Measurements from ENCODE around the gene KCNE5. TPM values are rescaled to one million over a fixed set of nuclear protein-coding genes. Genes with fewer than 3 reads are reported as not detected.

Gene KCNE5
- total and polyA plus RNA-seq, 9 of the 15 experiments (the other 6 are each of a cell fraction or from before 2014, with no cell fraction given) = 0.08 to 0.38 (median 0.21) TPM; not detected in 1

GRCh38 chrX:109600237-109600651, 24.7 kb downstream of the KCNE5 start:
- DNase-seq (ENCODE audit: extremely low read depth in 1 of 4, low spot score in 3 of 4) (no peak), ATAC-seq (peak; percentile 31; the same call in 1 of the 3 replicates), FAIRE-seq (no peak)
- Histone ChIP-seq H3K79me2 (ENCODE audit: control insufficient read depth, insufficient read depth, low read length) (no peaks in the 10 kb centered on the region), H3K4me3 (no peak overlapping the region), H2AFZ (ENCODE audit: low read depth, low read length) (no peak overlapping the region), H3K27me3 (ENCODE audit: control insufficient read depth in 2 of 2, insufficient read depth in 2 of 2, low read length in 2 of 2) (peaks cover 0 to 16% of the 10 kb centered on the region in 2 experiments; a peak in 2 of 5 replicates), H3K9me1 (ENCODE audit: control insufficient read depth, insufficient read depth, low read length) (no peaks in the 10 kb centered on the region), H3K4me2 (ENCODE audit: insufficient read depth, low read length) (no peak overlapping the region), H3K9me3 (replicated peaks; ENCODE audit: control insufficient read depth, insufficient read depth, low read depth, low read length) (no peaks in the 10 kb centered on the region), H3K4me1 (replicated peaks in 1 of 2; ENCODE audit: control insufficient read depth in 2 of 2, insufficient read depth in 2 of 2, low read length in 2 of 2) (peaks cover 0 to 4% of the 10 kb centered on the region in 2 experiments; a peak in 1 of 5 replicates), H3K36me3 (ENCODE audit: control insufficient read depth, insufficient read depth, low read length) (no peaks in the 10 kb centered on the region), H4K20me1 (replicated peaks; ENCODE audit: control insufficient read depth, insufficient read depth, low read length) (no peaks in the 10 kb centered on the region), H3K27ac (ENCODE audit: extremely low read depth, low read depth, low read length) (no peak overlapping the region), H3K9ac (ENCODE audit: insufficient read depth in 1 of 2, low read depth in 2 of 2, low read length in 2 of 2) (no peak overlapping the region)
- POLR2A ChIA-PET = interaction anchor here (0.8 kb wide), 1 partner anchor 60 kb away, joined by 3 read pairs; no protein-coding TSS in a partner anchor
- intact Hi-C loops (cut with micrococcal nuclease) (no loop called here), in situ Hi-C loops (cut with MboI) (no loop called here)
- CTCF ChIA-PET (ENCODE audit: low intra/inter-chr PET ratio) = no interaction called here
- WGBS (ENCODE audit: insufficient coverage, low coverage, missing lambda C conversion rate) = 0% methylated on average over 15 of the region's 16 CpGs
- BruUV-seq (replicated peaks) = no TSS peak
- TF ChIP-seq ZNF197 (CRISPR knock-in tag; IDR thresholded peaks at IDR 0.05; ENCODE audit: low read depth) (no peak), PATZ1 (CRISPR knock-in tag; IDR thresholded peaks at IDR 0.05; ENCODE audit: borderline replicate concordance) (no peak), HINFP (tag; conservative IDR thresholded peaks at IDR 0.05; ENCODE audit: low read depth) (no peak), VEZF1 (CRISPR knock-in tag; IDR thresholded peaks at IDR 0.05) (no peak), TFE3 (CRISPR knock-in tag; IDR thresholded peaks at IDR 0.05) (no peak), SMAD1 (IDR thresholded peaks at IDR 0.05; ENCODE audit: low read depth, low read length, partially characterized antibody) (no peak), ZHX1 (conservative IDR thresholded peaks at IDR 0.05; ENCODE audit: low read length) (no peak), ATF6 (CRISPR knock-in tag; IDR thresholded peaks at IDR 0.05) (no peak), PRPF4 (IDR thresholded peaks at IDR 0.05; ENCODE audit: insufficient read depth, low read depth, low read length, poor library complexity, severe bottlenecking) (no peak)

All from K562 (cell line).